Measurements from ENCODE around the gene BMF. TPM values are rescaled to one million over a fixed set of nuclear protein-coding genes. Genes with fewer than 3 reads are reported as not detected.

BMF gene
- total RNA-seq, 1 donor from 2014 or later, result 153 TPM

DNA sequence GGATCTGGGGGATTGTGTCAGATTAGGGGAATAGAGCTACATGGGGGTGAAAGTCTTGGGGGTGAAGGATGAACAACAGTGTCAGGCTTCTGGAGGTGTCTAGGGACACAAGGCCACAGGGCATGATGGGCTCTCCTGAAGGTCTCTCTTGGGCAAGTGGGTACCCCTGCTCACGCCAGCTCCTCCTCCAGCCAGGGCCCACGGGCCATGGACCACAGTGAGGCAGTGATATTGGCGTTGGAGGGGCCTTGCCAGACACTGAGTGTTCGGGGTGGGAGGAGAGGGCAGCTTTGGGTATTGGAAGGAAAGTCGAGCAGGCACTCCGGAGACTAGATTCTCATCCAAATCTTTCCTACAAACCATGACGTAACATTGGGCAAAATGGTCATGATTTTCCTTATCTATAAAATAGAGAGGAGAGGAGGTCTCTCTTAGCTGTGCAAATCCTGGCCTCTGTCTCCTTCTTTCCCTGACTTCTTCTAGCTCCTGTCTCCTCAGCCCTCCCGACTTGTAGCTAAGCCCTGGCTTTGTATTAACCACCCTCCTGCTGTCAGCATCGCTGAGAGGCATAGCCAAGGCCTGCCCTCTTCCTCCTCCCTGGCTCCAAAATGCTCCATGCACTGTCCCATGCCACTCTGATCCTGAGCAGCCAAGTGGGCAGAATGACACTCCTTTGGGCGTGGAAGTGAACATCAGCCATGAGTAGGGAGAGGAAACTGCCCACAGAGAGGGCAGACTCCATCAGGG lies 45.7 kb downstream of the BMF start:
- Mint-ChIP-seq H3K27me3 (ENCODE audit: unreplicated experiment) (peaks cover 5% of the 10 kb centered on the region), H3K27ac (ENCODE audit: unreplicated experiment) (no peak overlapping the region), H3K9me3 (ENCODE audit: unreplicated experiment) (no peaks in the 10 kb centered on the region), H3K36me3 (ENCODE audit: low read depth, unreplicated experiment) (peaks cover 7% of the 10 kb centered on the region), H3K4me3 (ENCODE audit: unreplicated experiment) (no peak overlapping the region), H3K4me1 (ENCODE audit: unreplicated experiment) (peaks cover 16% of the 10 kb centered on the region)
- no peak for DNase-seq (ENCODE audit: low spot score)
- TF ChIP-seq, protein P1, sequence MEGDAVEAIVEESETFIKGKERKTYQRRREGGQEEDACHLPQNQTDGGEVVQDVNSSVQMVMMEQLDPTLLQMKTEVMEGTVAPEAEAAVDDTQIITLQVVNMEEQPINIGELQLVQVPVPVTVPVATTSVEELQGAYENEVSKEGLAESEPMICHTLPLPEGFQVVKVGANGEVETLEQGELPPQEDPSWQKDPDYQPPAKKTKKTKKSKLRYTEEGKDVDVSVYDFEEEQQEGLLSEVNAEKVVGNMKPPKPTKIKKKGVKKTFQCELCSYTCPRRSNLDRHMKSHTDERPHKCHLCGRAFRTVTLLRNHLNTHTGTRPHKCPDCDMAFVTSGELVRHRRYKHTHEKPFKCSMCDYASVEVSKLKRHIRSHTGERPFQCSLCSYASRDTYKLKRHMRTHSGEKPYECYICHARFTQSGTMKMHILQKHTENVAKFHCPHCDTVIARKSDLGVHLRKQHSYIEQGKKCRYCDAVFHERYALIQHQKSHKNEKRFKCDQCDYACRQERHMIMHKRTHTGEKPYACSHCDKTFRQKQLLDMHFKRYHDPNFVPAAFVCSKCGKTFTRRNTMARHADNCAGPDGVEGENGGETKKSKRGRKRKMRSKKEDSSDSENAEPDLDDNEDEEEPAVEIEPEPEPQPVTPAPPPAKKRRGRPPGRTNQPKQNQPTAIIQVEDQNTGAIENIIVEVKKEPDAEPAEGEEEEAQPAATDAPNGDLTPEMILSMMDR (IDR thresholded peaks at IDR 0.05; ENCODE audit: unreplicated experiment), result no peak

DNA sequence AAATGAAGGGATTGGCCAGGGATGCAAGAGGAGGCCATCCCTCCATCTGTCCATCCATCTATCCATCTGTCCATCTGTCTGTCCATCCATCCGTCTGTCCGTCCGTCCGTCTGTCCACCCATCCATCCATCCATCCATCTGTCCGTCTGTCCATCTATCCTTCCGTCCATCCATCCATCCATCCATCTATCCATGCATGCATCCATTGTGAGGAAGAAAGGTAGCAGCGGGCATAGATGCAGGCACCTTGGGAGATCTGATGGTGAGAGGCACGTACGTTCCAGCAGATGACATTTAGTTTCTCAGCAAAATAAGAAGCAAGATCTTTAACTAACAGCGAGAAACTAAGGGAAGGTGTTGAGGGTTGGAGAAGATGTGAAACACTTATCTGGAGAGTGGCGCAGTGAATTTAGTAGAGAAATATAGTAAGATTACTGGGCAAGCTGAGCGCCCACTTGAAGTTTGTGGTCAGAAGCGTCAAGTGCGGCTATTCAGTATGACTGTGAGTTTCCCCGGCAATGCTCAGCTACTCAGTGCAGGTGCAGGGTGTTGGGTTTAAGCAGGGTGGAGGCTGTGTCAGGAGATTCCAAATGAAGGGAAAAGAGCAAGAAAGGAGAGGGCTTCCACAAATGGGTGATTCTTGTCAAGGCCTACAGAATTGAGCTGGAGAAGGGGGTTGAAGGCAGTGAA lies 47.3 kb downstream of the BMF start:
- no peaks in the 10 kb centered on the region for H3K9me3 Mint-ChIP-seq (ENCODE audit: unreplicated experiment)
- TF ChIP-seq, protein P1 (IDR thresholded peaks at IDR 0.05; ENCODE audit: unreplicated experiment), result no peak
- peaks cover 5% of the 10 kb centered on the region for H3K27me3 Mint-ChIP-seq (ENCODE audit: unreplicated experiment)
- no peak for DNase-seq (ENCODE audit: low spot score)
- no peak overlapping the region for H3K4me3 Mint-ChIP-seq (ENCODE audit: unreplicated experiment)
- peaks cover 19% of the 10 kb centered on the region for H3K4me1 Mint-ChIP-seq (ENCODE audit: unreplicated experiment)
- peaks cover 7% of the 10 kb centered on the region for H3K36me3 Mint-ChIP-seq (ENCODE audit: low read depth, unreplicated experiment)
- H3K27ac Mint-ChIP-seq (ENCODE audit: unreplicated experiment), result no peak overlapping the region

DNA sequence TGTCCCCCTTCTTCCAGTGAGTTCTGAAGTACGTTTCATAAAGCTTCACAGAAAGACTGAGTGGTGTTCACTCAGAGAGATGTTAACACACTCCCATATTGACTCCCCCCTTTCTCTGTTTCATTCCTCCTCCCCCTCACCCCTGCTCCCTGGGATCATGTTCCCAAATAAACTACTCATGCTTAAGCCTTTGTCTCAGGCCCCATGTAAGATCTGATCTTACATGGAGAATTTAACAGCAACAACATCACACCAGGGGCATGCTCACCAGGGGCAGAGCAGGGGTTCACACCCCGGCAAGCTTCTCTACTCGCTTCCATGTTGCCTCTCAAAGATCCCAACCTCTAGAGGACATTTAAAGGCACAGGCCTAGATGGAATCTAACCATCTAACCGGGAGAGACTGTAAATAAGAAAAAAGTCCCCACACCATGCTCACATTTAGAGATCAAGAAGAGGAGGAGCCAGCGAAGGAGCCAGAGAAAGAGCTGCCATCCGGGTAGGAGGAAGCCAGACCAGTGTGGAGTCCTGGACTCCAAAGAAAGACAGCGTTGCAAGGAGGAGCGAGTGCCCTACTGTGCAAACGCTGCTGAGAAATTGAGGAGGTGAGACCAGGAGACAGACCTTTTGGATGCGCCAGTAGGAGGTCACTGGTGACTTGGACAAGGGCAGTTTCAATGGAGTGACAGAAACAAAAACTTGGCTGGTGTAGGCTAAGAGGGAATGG lies 48.3 kb downstream of the BMF start:
- TF ChIP-seq, protein P1 (IDR thresholded peaks at IDR 0.05; ENCODE audit: unreplicated experiment), result no peak
- no peak overlapping the region for H3K27ac Mint-ChIP-seq (ENCODE audit: unreplicated experiment)
- peaks cover 7% of the 10 kb centered on the region for H3K36me3 Mint-ChIP-seq (ENCODE audit: low read depth, unreplicated experiment)
- peaks cover 5% of the 10 kb centered on the region for H3K27me3 Mint-ChIP-seq (ENCODE audit: unreplicated experiment)
- no peak overlapping the region for H3K4me3 Mint-ChIP-seq (ENCODE audit: unreplicated experiment)
- H3K4me1 Mint-ChIP-seq (ENCODE audit: unreplicated experiment), result peaks cover 19% of the 10 kb centered on the region
- DNase-seq (ENCODE audit: low spot score), result no peak
- no peaks in the 10 kb centered on the region for H3K9me3 Mint-ChIP-seq (ENCODE audit: unreplicated experiment)

DNA sequence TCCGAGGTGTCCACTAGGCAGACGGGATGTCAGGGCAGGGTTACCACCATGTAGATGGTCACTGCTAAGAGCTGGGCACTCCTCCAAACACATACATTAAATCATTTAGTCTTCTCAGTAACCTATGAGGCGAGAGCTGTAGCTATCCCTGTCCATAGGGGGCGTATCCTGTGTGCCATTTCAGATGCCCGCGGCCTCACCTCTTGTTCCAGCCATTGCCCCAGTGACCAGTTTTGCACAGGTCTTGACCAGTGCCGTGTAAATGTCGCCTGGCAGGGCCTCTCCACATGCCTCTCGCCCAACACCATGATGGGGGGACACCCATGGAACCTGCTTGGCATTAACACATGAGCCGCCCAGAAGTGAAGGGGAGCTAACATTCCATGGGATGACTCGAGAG lies 48.9 kb downstream of the BMF start:
- peaks cover 7% of the 10 kb centered on the region for H3K36me3 Mint-ChIP-seq (ENCODE audit: low read depth, unreplicated experiment)
- TF ChIP-seq, protein P1 (IDR thresholded peaks at IDR 0.05; ENCODE audit: unreplicated experiment), result no peak
- DNase-seq (ENCODE audit: low spot score), result no peak
- no peak overlapping the region for H3K4me3 Mint-ChIP-seq (ENCODE audit: unreplicated experiment)
- no peaks in the 10 kb centered on the region for H3K9me3 Mint-ChIP-seq (ENCODE audit: unreplicated experiment)
- H3K27me3 Mint-ChIP-seq (ENCODE audit: unreplicated experiment), result peaks cover 5% of the 10 kb centered on the region
- H3K27ac Mint-ChIP-seq (ENCODE audit: unreplicated experiment), result no peak overlapping the region
- H3K4me1 Mint-ChIP-seq (ENCODE audit: unreplicated experiment), result peaks cover 19% of the 10 kb centered on the region

Data from endothelial cell (in vitro differentiated cells).